Mucosa of descending colon (tissue), 3 donors: ENCODE results near the gene ESD. TPM values are rescaled to one million over a fixed set of nuclear protein-coding genes. Genes with fewer than 3 reads are reported as not detected.

Source experiments
- ATAC-seq: fragments of 200-7000 bp; cut with Tn5 transposase; one replicate; pipeline ENCODE4 v1.9.1; 2020; ENCODE audit warnings: mild to moderate bottlenecking, moderate library complexity
- DNase-seq, 3 donors: peaks; one replicate each; pipeline ENCODE4 v3.0.0-alpha.2; 2020
- H3K36me3 ChIP-seq: fragments of 200-600 bp; one replicate; pipeline ENCODE4 v1.8.0; 2021; ENCODE audit warnings: low read depth, mild to moderate bottlenecking
- H3K4me1 ChIP-seq: fragments of 200-600 bp; one replicate; pipeline ENCODE4 v1.8.0; 2021; ENCODE audit warnings: low read depth, mild to moderate bottlenecking
- H3K4me3 ChIP-seq: fragments of 200-600 bp; one replicate; pipeline ENCODE4 v1.8.0; 2021; ENCODE audit warnings: mild to moderate bottlenecking
- H3K9me3 ChIP-seq: fragments of 200-600 bp; one replicate; pipeline ENCODE4 v1.8.0; 2021; ENCODE audit warnings: mild to moderate bottlenecking
- CTCF ChIP-seq: fragments of 200-600 bp; IDR thresholded peaks from one replicate; pipeline ENCODE4 v1.8.0; 2022; ENCODE audit warnings: antibody characterized with exemption, mild to moderate bottlenecking
- intact Hi-C, 2 donors: fragments of 100-400 bp; cut with DNase I in 1 of 2; cut with micrococcal nuclease in 1 of 2; formaldehyde crosslinking; loops; one replicate each; pipeline versions ENCODE4 v1.11.0 to v1.11.1; 2022; cut with DNase I, micrococcal nuclease
- total RNA-seq, 3 donors: library from RNA; stranded (reverse); fragmentation: NEBNext Ultra II Directional in 2 of 3; extraction: Animal tissue kit (Norgen Biotek cat#: 25700) in 2 of 3; gene quantifications; one replicate each; pipeline versions ENCODE4 v1.2.1 to v1.2.4, GENCODE V29; 2021 to 2023
- donor health status: DM: no; HTN: no; CAD: no; lungs with moderate emphysema.
- donor health status: DM: no; HTN: no; CAD: no.
- donor health status: DM: no; HTN: yes; CAD: no.

ESD gene
- total RNA-seq, 3 donors from 2014 or later: 86.1 to 98.0 (median 97.0) TPM

DNA sequence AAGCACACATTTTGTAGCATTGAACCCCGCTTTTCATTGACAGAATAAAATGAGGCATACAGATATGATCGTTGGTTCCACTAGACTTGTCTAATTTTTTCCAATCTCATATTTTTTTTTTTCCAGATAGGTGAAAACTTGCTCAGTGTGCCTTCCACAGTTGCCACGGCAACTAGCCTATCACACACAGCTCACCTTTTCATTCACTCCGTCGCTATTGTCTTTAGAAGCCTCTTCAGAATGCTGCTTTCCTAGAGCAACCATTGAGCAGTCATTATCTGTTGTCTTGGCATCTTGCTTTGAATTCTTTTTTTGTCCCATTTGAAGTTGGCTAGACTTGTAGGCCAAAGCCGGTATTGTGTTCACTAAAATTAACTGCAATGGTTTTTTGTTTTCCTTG, 37.7 kb upstream of the ESD start:
- no peak for TF ChIP-seq CTCF
- Histone ChIP-seq H3K9me3 (no peaks in the 10 kb centered on the region), H3K4me3 (no peak overlapping the region), H3K4me1 (no peaks in the 10 kb centered on the region), H3K36me3 (no peaks in the 10 kb centered on the region)
- no peak for DNase-seq
- intact Hi-C loops: loop anchor here in 1 of 2 donors (5.0 kb wide), 1 partner anchor 938 kb away; no protein-coding TSS in a partner anchor
- no peak for ATAC-seq

- DNase-seq: peak in 1 of 3 donors; percentile 80
- intact Hi-C loops: loop anchor here in 1 of 2 donors (5.0 kb wide), 1 partner anchor 941 kb away; no protein-coding TSS in a partner anchor
- Histone ChIP-seq H3K36me3 (no peaks in the 10 kb centered on the region), H3K9me3 (no peaks in the 10 kb centered on the region), H3K4me1 (no peaks in the 10 kb centered on the region), H3K4me3 (no peak overlapping the region)
- TF ChIP-seq CTCF: no peak
- peak; percentile 59 for ATAC-seq
Observed at GRCh38 chr13:46831588-46832194, 34.7 kb upstream of the ESD start.

- Histone ChIP-seq H3K4me1 (no peaks in the 10 kb centered on the region), H3K4me3 (no peak overlapping the region), H3K36me3 (no peaks in the 10 kb centered on the region), H3K9me3 (no peaks in the 10 kb centered on the region)
- ATAC-seq (peak; percentile 30), DNase-seq (no peak)
- no peak for TF ChIP-seq CTCF
- intact Hi-C loops: loop anchor here in 1 of 2 donors (5.0 kb wide), 1 partner anchor 942 kb away; no protein-coding TSS in a partner anchor
Observed at GRCh38 chr13:46830405-46831005, 33.5 kb upstream of the ESD start.

- intact Hi-C loops: no loop called here
- TF ChIP-seq CTCF: no peak
Observed at GRCh38 chr13:46822551-46822950, 25.6 kb upstream of the ESD start.

GRCh38 chr13:46817838-46818476, 21.0 kb upstream of the ESD start:
- Histone ChIP-seq H3K9me3 (no peaks in the 10 kb centered on the region), H3K4me1 (no peaks in the 10 kb centered on the region), H3K36me3 (no peaks in the 10 kb centered on the region), H3K4me3 (no peak overlapping the region)
- DNase-seq: no peak
- TF ChIP-seq CTCF: no peak
- ATAC-seq: no peak
- intact Hi-C loops: no loop called here

More at GRCh38 chr13:46822551-46822950, 25.6 kb upstream of the ESD start:
- Histone ChIP-seq H3K36me3 (no peaks in the 10 kb centered on the region), H3K4me1 (no peaks in the 10 kb centered on the region), H3K4me3 (no peak overlapping the region), H3K9me3 (no peaks in the 10 kb centered on the region)
- no peak for ATAC-seq
- DNase-seq: no peak
